ENCODE results near the gene PCCB.
"Not testable (repeated sequence)": the region's sequence is repeated elsewhere in the genome, so short reads cannot be mapped to it uniquely, and the experiment has no call there.

The PCCB gene

GRCh38 chr3:136327671-136328070 is 77.5 kb downstream of the PCCB start:
- H3K27me3 ChIP-seq (ENCODE audit: insufficient read depth, low read length), result no peaks in the 10 kb centered on the region
- 98% methylated on average over 5 of the region's 5 CpGs for WGBS
- H3K36me3 ChIP-seq (ENCODE audit: insufficient read depth, low read length), result peaks cover 26% of the 10 kb centered on the region
- H3K4me1 ChIP-seq (ENCODE audit: insufficient read depth, low read length), result no peaks in the 10 kb centered on the region
- no peak overlapping the region for H3K4me3 ChIP-seq (ENCODE audit: low read length)
- no peak overlapping the region for H3K9ac ChIP-seq (ENCODE audit: low read depth, low read length)
- no peak overlapping the region for H3K27ac ChIP-seq (ENCODE audit: low read depth, low read length)
- H3K9me3 ChIP-seq (ENCODE audit: insufficient read depth, low read depth, low read length), result peaks cover 5% of the 10 kb centered on the region; the same call in 1 of the 2 replicates

- 91% methylated on average over 5 of the region's 5 CpGs for WGBS
- peaks cover 38% of the 10 kb centered on the region for H3K36me3 ChIP-seq (ENCODE audit: insufficient read depth, low read length)
Measured at GRCh38 chr3:136329593-136329992, 79.5 kb downstream of the PCCB start.

GRCh38 chr3:136330900-136331299 is 80.8 kb downstream of the PCCB start:
- H3K9ac ChIP-seq (ENCODE audit: low read depth, low read length), result no peak overlapping the region
- no peak overlapping the region for H3K4me3 ChIP-seq (ENCODE audit: low read length)
- no peaks in the 10 kb centered on the region for H3K4me1 ChIP-seq (ENCODE audit: insufficient read depth, low read length)
- H3K9me3 ChIP-seq (ENCODE audit: insufficient read depth, low read depth, low read length), result no peaks in the 10 kb centered on the region
- WGBS, result 93% methylated on average over 5 of the region's 5 CpGs
- H3K36me3 ChIP-seq (ENCODE audit: insufficient read depth, low read length), result peaks cover 45% of the 10 kb centered on the region
- no peaks in the 10 kb centered on the region for H3K27me3 ChIP-seq (ENCODE audit: insufficient read depth, low read length)
- H3K27ac ChIP-seq (ENCODE audit: low read depth, low read length), result no peak overlapping the region

More at GRCh38 chr3:136329593-136329992, 79.5 kb downstream of the PCCB start:
- Histone ChIP-seq H3K27ac (ENCODE audit: low read depth, low read length) (no peak overlapping the region), H3K9me3 (ENCODE audit: insufficient read depth, low read depth, low read length) (no peaks in the 10 kb centered on the region), H3K27me3 (ENCODE audit: insufficient read depth, low read length) (no peaks in the 10 kb centered on the region), H3K4me1 (ENCODE audit: insufficient read depth, low read length) (no peaks in the 10 kb centered on the region), H3K4me3 (ENCODE audit: low read length) (no peak overlapping the region), H3K9ac (ENCODE audit: low read depth, low read length) (no peak overlapping the region)

- peaks cover 51% of the 10 kb centered on the region for H3K36me3 ChIP-seq (ENCODE audit: insufficient read depth, low read length)
- H3K4me1 ChIP-seq (ENCODE audit: insufficient read depth, low read length), result no peaks in the 10 kb centered on the region
- no peaks in the 10 kb centered on the region for H3K9me3 ChIP-seq (ENCODE audit: insufficient read depth, low read depth, low read length)
- no peak overlapping the region for H3K27ac ChIP-seq (ENCODE audit: low read depth, low read length)
- H3K4me3 ChIP-seq (ENCODE audit: low read length), result no peak overlapping the region
- 100% methylated on average over 1 of the region's 1 CpG for WGBS
- H3K9ac ChIP-seq (ENCODE audit: low read depth, low read length), result no peak overlapping the region
- H3K27me3 ChIP-seq (ENCODE audit: insufficient read depth, low read length), result no peaks in the 10 kb centered on the region
Measured at GRCh38 chr3:136332302-136332701, 82.2 kb downstream of the PCCB start.

GRCh38 chr3:136332776-136333175 is 82.6 kb downstream of the PCCB start:
- H3K4me3 ChIP-seq (ENCODE audit: low read length), result no peak overlapping the region
- no peak overlapping the region for H3K9ac ChIP-seq (ENCODE audit: low read depth, low read length)
- no peaks in the 10 kb centered on the region for H3K9me3 ChIP-seq (ENCODE audit: insufficient read depth, low read depth, low read length)
- H3K4me1 ChIP-seq (ENCODE audit: insufficient read depth, low read length), result no peaks in the 10 kb centered on the region
- no peaks in the 10 kb centered on the region for H3K27me3 ChIP-seq (ENCODE audit: insufficient read depth, low read length)
- peaks cover 51% of the 10 kb centered on the region for H3K36me3 ChIP-seq (ENCODE audit: insufficient read depth, low read length)
- no peak overlapping the region for H3K27ac ChIP-seq (ENCODE audit: low read depth, low read length)

- no peak overlapping the region for H3K4me3 ChIP-seq (ENCODE audit: low read length)
- H3K36me3 ChIP-seq (ENCODE audit: insufficient read depth, low read length), result peaks cover 54% of the 10 kb centered on the region
- H3K4me1 ChIP-seq (ENCODE audit: insufficient read depth, low read length), result no peaks in the 10 kb centered on the region
- H3K9ac ChIP-seq (ENCODE audit: low read depth, low read length), result no peak overlapping the region
- no peak overlapping the region for H3K27ac ChIP-seq (ENCODE audit: low read depth, low read length)
- H3K27me3 ChIP-seq (ENCODE audit: insufficient read depth, low read length), result no peaks in the 10 kb centered on the region
- H3K9me3 ChIP-seq (ENCODE audit: insufficient read depth, low read depth, low read length), result no peaks in the 10 kb centered on the region
Measured at GRCh38 chr3:136334209-136334608, 84.1 kb downstream of the PCCB start.

GRCh38 chr3:136334726-136335125 is 84.6 kb downstream of the PCCB start:
- 94% methylated on average over 6 of the region's 6 CpGs for WGBS
- H3K4me1 ChIP-seq (ENCODE audit: insufficient read depth, low read length); H3K27me3 ChIP-seq (ENCODE audit: insufficient read depth, low read length); H3K4me3 ChIP-seq (ENCODE audit: low read length); H3K9me3 ChIP-seq (ENCODE audit: insufficient read depth, low read depth, low read length); H3K27ac ChIP-seq (ENCODE audit: low read depth, low read length); H3K9ac ChIP-seq (ENCODE audit: low read depth, low read length): not testable (repeated sequence)
- peaks cover 53% of the 10 kb centered on the region for H3K36me3 ChIP-seq (ENCODE audit: insufficient read depth, low read length)

- no peak overlapping the region for H3K27ac ChIP-seq (ENCODE audit: low read depth, low read length)
- no peak overlapping the region for H3K4me3 ChIP-seq (ENCODE audit: low read length)
- H3K9ac ChIP-seq (ENCODE audit: low read depth, low read length), result no peak overlapping the region
- H3K4me1 ChIP-seq (ENCODE audit: insufficient read depth, low read length), result no peaks in the 10 kb centered on the region
- WGBS, result 93% methylated on average over 4 of the region's 4 CpGs
- no peaks in the 10 kb centered on the region for H3K27me3 ChIP-seq (ENCODE audit: insufficient read depth, low read length)
- H3K36me3 ChIP-seq (ENCODE audit: insufficient read depth, low read length), result peaks cover 63% of the 10 kb centered on the region
- H3K9me3 ChIP-seq (ENCODE audit: insufficient read depth, low read depth, low read length), result no peaks in the 10 kb centered on the region
Measured at GRCh38 chr3:136336329-136337100, 86.4 kb downstream of the PCCB start.

- H3K9me3 ChIP-seq (ENCODE audit: insufficient read depth, low read depth, low read length), result no peaks in the 10 kb centered on the region
- WGBS, result 94% methylated on average over 2 of the region's 2 CpGs
- H3K36me3 ChIP-seq (ENCODE audit: insufficient read depth, low read length), result peaks cover 31% of the 10 kb centered on the region
- no peak overlapping the region for H3K4me3 ChIP-seq (ENCODE audit: low read length)
- H3K4me1 ChIP-seq (ENCODE audit: insufficient read depth, low read length), result no peaks in the 10 kb centered on the region; the same call in 1 of the 2 replicates
- no peak overlapping the region for H3K9ac ChIP-seq (ENCODE audit: low read depth, low read length)
- no peak overlapping the region for H3K27ac ChIP-seq (ENCODE audit: low read depth, low read length)
- H3K27me3 ChIP-seq (ENCODE audit: insufficient read depth, low read length), result no peaks in the 10 kb centered on the region
Measured at GRCh38 chr3:136343446-136343845, 93.3 kb downstream of the PCCB start.

- Histone ChIP-seq H3K4me1 (ENCODE audit: insufficient read depth, low read length) (no peaks in the 10 kb centered on the region; the same call in 1 of the 2 replicates), H3K4me3 (ENCODE audit: low read length) (no peak overlapping the region), H3K27ac (ENCODE audit: low read depth, low read length) (no peak overlapping the region), H3K9me3 (ENCODE audit: insufficient read depth, low read depth, low read length) (no peaks in the 10 kb centered on the region), H3K9ac (ENCODE audit: low read depth, low read length) (no peak overlapping the region), H3K36me3 (ENCODE audit: insufficient read depth, low read length) (peaks cover 25% of the 10 kb centered on the region), H3K27me3 (ENCODE audit: insufficient read depth, low read length) (no peaks in the 10 kb centered on the region)
- WGBS, result 92% methylated on average over 4 of the region's 5 CpGs
Measured at GRCh38 chr3:136343873-136344555, 93.9 kb downstream of the PCCB start.

- WGBS, result 86% methylated on average over 2 of the region's 5 CpGs
Measured at GRCh38 chr3:136346486-136346885, 96.3 kb downstream of the PCCB start.

More at GRCh38 chr3:136346486-136346885, 96.3 kb downstream of the PCCB start:
- Histone ChIP-seq H3K27me3 (ENCODE audit: insufficient read depth, low read length) (no peaks in the 10 kb centered on the region), H3K27ac (ENCODE audit: low read depth, low read length) (no peak overlapping the region), H3K4me3 (ENCODE audit: low read length) (no peak overlapping the region), H3K4me1 (ENCODE audit: insufficient read depth, low read length) (peaks cover 3% of the 10 kb centered on the region; the same call in 1 of the 2 replicates), H3K36me3 (ENCODE audit: insufficient read depth, low read length) (peaks cover 9% of the 10 kb centered on the region; the same call in 1 of the 2 replicates), H3K9me3 (ENCODE audit: insufficient read depth, low read depth, low read length) (no peaks in the 10 kb centered on the region), H3K9ac (ENCODE audit: low read depth, low read length) (no peak overlapping the region)

All from HUES64 (cell line).